Tibial artery (tissue), 4 donors: ENCODE results near the gene PDZRN4.

Experiments used
- DNase-seq, 2 donors: peaks; one replicate each; pipeline ENCODE4 v3.0.0-alpha.2; 2019
- H3K27ac ChIP-seq, 2 donors: fragments of 200-600 bp; sonication (generic) in 1 of 2; 1 replicate in 1 of 2; 2 replicates in 1 of 2; pipeline ENCODE4 v1.5.1; 2018 to 2019; ENCODE audit warnings: mild to moderate bottlenecking in 1 of 2
- H3K27me3 ChIP-seq, 2 donors: fragments of 200-600 bp; sonication (generic) in 1 of 2; one replicate each; pipeline versions ENCODE4 v1.5.1 to v1.6.0; 2016 to 2019
- H3K36me3 ChIP-seq, 3 donors: fragments of 200-600 bp; sonication (generic) in 2 of 3; one replicate each; pipeline ENCODE4 v1.5.1; 2016 to 2019; ENCODE audit warnings: mild to moderate bottlenecking in 2 of 3
- H3K4me1 ChIP-seq, 4 donors: fragments of 200-600 bp; sonication (generic) in 2 of 4; 1 replicate in 3 of 4; 2 replicates in 1 of 4; pipeline ENCODE4 v1.5.1; 2016 to 2019
- H3K4me3 ChIP-seq, 2 donors: fragments of 200-600 bp; sonication (generic) in 1 of 2; 1 replicate in 1 of 2; 2 replicates in 1 of 2; pipeline ENCODE4 v1.5.1; 2018 to 2019; ENCODE audit warnings: mild to moderate bottlenecking in 2 of 2
- H3K9me3 ChIP-seq, 3 donors: fragments of 200-600 bp; sonication (generic) in 1 of 3; one replicate each; pipeline ENCODE4 v1.5.1; 2016 to 2019
- intact Hi-C: fragments of 100-400 bp; cut with DNase I; formaldehyde crosslinking; loops from one replicate; pipeline ENCODE4 v1.15.0; 2023; ENCODE audit warnings: low total_unique reads
- TF ChIP-seq, protein P1 (sequence below), 2 experiments: fragments of 200-600 bp in 1 of 2; fragments of 450-650 bp in 1 of 2; IDR thresholded peaks; one replicate each; pipeline ENCODE4 v1.5.1; 2017 to 2019; ENCODE audit warnings: antibody characterized with exemption in 2 of 2, mild to moderate bottlenecking in 1 of 2, moderate library complexity in 1 of 2

PDZRN4 gene

DNA sequence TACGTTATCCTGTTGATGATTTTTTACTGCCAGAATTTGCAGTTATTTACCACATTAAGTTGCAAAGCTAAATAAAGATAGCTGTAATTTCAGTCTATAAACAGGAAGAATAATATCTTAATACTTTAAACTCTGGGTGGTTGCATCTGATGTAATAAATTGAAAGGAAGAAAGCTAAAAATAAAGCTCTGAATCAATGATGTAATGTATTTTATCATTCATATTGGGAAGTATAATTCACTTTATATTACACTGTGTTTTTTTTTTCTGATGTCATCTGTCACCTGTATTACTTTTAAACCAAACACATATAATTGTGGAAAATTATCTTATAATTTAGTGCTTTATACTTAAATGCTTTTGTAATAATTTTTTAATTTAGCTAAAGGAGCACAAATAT is 37.1 kb downstream of the PDZRN4 start:
- Histone ChIP-seq H3K27me3 (no peaks in the 10 kb centered on the region), H3K36me3 (no peaks in the 10 kb centered on the region), H3K9me3 (no peaks in the 10 kb centered on the region), H3K4me3 (no peak overlapping the region), H3K27ac (no peak overlapping the region), H3K4me1 (peaks cover 0 to 27% (median 0%) of the 10 kb centered on the region in 4 donors)
- TF ChIP-seq, protein P1, sequence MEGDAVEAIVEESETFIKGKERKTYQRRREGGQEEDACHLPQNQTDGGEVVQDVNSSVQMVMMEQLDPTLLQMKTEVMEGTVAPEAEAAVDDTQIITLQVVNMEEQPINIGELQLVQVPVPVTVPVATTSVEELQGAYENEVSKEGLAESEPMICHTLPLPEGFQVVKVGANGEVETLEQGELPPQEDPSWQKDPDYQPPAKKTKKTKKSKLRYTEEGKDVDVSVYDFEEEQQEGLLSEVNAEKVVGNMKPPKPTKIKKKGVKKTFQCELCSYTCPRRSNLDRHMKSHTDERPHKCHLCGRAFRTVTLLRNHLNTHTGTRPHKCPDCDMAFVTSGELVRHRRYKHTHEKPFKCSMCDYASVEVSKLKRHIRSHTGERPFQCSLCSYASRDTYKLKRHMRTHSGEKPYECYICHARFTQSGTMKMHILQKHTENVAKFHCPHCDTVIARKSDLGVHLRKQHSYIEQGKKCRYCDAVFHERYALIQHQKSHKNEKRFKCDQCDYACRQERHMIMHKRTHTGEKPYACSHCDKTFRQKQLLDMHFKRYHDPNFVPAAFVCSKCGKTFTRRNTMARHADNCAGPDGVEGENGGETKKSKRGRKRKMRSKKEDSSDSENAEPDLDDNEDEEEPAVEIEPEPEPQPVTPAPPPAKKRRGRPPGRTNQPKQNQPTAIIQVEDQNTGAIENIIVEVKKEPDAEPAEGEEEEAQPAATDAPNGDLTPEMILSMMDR (IDR thresholded peaks at IDR 0.05): no peak
- intact Hi-C loops: no loop called here
- DNase-seq: no peak

DNA sequence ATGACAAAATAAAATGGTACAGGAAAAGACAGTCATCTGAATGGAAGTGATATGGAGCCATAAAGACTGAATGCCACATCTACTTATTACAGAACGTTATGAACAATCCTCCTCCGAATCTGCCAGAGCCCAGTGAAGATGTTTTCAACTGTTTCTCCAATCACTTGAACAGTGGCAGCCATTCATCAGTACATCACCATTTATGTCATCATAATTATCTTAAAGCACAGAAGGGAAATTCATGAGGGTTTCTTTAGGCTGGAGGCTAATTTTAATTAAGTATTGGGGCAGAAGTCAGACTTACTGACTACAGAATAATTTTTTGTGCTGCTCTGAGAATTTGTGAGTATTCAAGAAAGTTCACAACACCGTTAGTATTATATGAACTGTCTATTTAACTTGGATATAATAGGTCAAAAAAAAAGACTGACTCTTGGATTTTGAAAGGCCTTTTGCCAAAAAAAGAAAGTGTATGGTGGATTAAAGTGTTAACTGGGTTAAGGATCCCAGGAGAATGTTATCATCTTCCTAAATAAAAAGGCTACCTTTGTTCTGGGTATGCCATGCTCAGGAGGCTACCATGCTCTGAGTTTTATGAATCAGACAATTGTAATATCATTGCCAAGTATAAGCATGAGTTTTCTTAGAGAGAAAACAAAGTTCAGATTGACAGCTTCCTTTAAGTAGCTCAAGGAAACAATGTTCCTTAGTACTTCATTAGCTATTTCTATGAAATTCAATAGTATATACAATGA is 40.1 kb downstream of the PDZRN4 start:
- H3K27me3 ChIP-seq: no peaks in the 10 kb centered on the region
- no peak overlapping the region for H3K27ac ChIP-seq
- H3K4me1 ChIP-seq: peaks cover 0 to 7% (median 0%) of the 10 kb centered on the region in 4 donors
- no peaks in the 10 kb centered on the region for H3K9me3 ChIP-seq
- TF ChIP-seq, protein P1 (IDR thresholded peaks at IDR 0.05): no peak
- H3K4me3 ChIP-seq: no peak overlapping the region
- no peak for DNase-seq
- H3K36me3 ChIP-seq: no peaks in the 10 kb centered on the region
- intact Hi-C loops: no loop called here

DNA sequence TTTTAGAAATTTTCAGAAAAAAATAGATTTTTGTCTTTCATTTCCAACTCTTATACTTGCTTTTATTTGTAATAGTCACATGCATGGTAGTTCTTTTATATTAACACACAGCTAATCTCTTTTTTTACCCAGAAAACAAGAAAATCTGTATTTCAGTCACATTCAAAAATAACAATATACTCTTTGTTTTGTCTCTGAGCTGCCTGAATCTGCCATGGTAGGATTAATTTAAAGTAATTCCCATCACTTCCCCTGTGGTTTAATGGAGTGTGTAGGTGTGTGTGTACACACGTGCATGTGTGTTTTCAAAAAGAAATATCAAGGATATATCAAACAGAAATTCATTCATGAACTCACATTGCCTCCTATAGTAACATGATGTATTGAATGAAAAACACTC is 42.6 kb downstream of the PDZRN4 start:
- no peak overlapping the region for H3K4me3 ChIP-seq
- intact Hi-C loops: no loop called here
- no peak for DNase-seq
- no peaks in the 10 kb centered on the region for H3K36me3 ChIP-seq
- H3K27me3 ChIP-seq: no peaks in the 10 kb centered on the region
- H3K27ac ChIP-seq: no peak overlapping the region
- TF ChIP-seq, protein P1 (IDR thresholded peaks at IDR 0.05): no peak
- peaks cover 0 to 19% (median 0%) of the 10 kb centered on the region in 4 donors for H3K4me1 ChIP-seq
- H3K9me3 ChIP-seq: no peaks in the 10 kb centered on the region

DNA sequence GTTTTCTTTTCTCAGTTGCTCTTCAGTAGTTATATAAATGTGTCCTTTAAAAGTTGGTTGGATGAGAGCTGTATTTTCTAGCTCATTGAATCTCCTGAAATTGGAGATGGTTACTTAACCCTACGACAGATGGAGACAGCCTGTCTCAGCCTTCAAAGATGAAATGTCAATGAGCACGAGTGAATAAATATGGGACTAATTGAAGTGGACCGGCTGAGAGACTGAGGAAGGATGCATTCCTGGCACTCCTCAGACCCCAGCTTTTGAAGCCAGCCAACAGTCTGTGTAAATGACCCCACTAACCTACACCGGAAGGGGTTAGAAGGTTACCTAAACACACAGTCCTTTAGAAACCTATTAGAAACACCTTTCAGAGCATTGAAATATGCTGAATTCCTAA is 46.6 kb downstream of the PDZRN4 start:
- DNase-seq: no peak
- no peaks in the 10 kb centered on the region for H3K36me3 ChIP-seq
- no peak overlapping the region for H3K4me3 ChIP-seq
- H3K4me1 ChIP-seq: peaks cover 0 to 12% (median 0%) of the 10 kb centered on the region in 4 donors
- H3K27ac ChIP-seq: no peak overlapping the region
- intact Hi-C loops: no loop called here
- TF ChIP-seq, protein P1 (IDR thresholded peaks at IDR 0.05): no peak
- H3K9me3 ChIP-seq: no peaks in the 10 kb centered on the region
- H3K27me3 ChIP-seq: no peaks in the 10 kb centered on the region

DNA sequence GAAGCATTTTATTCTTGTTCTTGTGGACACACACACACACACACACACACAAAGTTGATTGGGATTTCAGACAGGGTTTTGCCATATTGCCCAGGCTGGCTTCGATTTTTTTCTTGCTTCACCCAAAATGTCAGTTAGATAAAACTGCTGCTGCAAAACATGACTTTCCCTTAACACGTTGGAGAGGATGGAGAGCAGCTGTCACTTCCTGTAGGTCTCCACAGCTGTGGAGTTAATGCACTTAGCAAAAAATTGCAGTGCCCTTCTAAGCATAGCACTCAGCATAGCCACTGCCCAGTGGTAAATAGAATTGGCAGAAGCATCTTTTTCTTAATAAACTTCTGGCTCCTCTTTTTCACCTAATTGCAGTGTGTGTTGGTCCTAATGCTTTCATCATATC is 54.5 kb downstream of the PDZRN4 start:
- Histone ChIP-seq H3K4me1 (peaks cover 0 to 11% (median 0%) of the 10 kb centered on the region in 4 donors), H3K27ac (no peak overlapping the region), H3K27me3 (no peaks in the 10 kb centered on the region), H3K4me3 (no peak overlapping the region), H3K9me3 (no peaks in the 10 kb centered on the region), H3K36me3 (no peaks in the 10 kb centered on the region)
- intact Hi-C loops: no loop called here
- TF ChIP-seq, protein P1 (IDR thresholded peaks at IDR 0.05): no peak
- DNase-seq: no peak
